HG03442 (cell line): ENCODE data around the gene CACHD1.

ENCODE experiments used
- ATAC-seq: cut with Tn5 transposase; IDR thresholded peaks from one replicate; pipeline ENCODE4 v1.9.1; 2021; ENCODE audit warnings: mild to moderate bottlenecking, moderate library complexity; ENCODE audit not compliant: unreplicated experiment

Gene CACHD1

GRCh38 chr1:64472805-64473204, 2.9 kb downstream of the CACHD1 start:
- no peak for ATAC-seq

- no peak for ATAC-seq
These were observed 3.4 kb downstream of the CACHD1 start for GRCh38 chr1:64473367-64473766.

GRCh38 chr1:64474133-64474532, 4.2 kb downstream of the CACHD1 start:
- ATAC-seq: no peak

GRCh38 chr1:64474665-64475439, 4.9 kb downstream of the CACHD1 start:
- ATAC-seq: no peak

GRCh38 chr1:64476251-64476952, 6.5 kb downstream of the CACHD1 start:
- ATAC-seq: no peak

- no peak for ATAC-seq
These were observed 8.9 kb downstream of the CACHD1 start for GRCh38 chr1:64478594-64479470.

GRCh38 chr1:64479874-64480273, 9.9 kb downstream of the CACHD1 start:
- ATAC-seq: no peak

GRCh38 chr1:64480999-64481772, 11.3 kb downstream of the CACHD1 start:
- no peak for ATAC-seq

GRCh38 chr1:64482128-64482527, 12.2 kb downstream of the CACHD1 start:
- no peak for ATAC-seq

GRCh38 chr1:64482720-64483119, 12.8 kb downstream of the CACHD1 start:
- ATAC-seq: no peak

GRCh38 chr1:64483731-64484414, 13.9 kb downstream of the CACHD1 start:
- ATAC-seq: no peak

GRCh38 chr1:64484651-64485050, 14.7 kb downstream of the CACHD1 start:
- ATAC-seq: no peak

- no peak for ATAC-seq
These were observed 16.3 kb downstream of the CACHD1 start for GRCh38 chr1:64486193-64486592.

GRCh38 chr1:64487061-64487460, 17.1 kb downstream of the CACHD1 start:
- ATAC-seq: no peak

GRCh38 chr1:64488862-64489261, 18.9 kb downstream of the CACHD1 start:
- no peak for ATAC-seq

- no peak for ATAC-seq
These were observed 19.8 kb downstream of the CACHD1 start for GRCh38 chr1:64489707-64490106.

- ATAC-seq: no peak
These were observed 20.4 kb downstream of the CACHD1 start for GRCh38 chr1:64490213-64490818.

GRCh38 chr1:64492424-64492823, 22.5 kb downstream of the CACHD1 start:
- ATAC-seq: no peak

- no peak for ATAC-seq
These were observed 23.9 kb downstream of the CACHD1 start for GRCh38 chr1:64493831-64494230.

- ATAC-seq: no peak
These were observed 24.7 kb downstream of the CACHD1 start for GRCh38 chr1:64494659-64495058.
